Liver (tissue), 3 donors: Measurements from ENCODE around the gene MAGEA12.
"Not testable (repeated sequence)": the region's sequence is repeated elsewhere in the genome, so short reads cannot be mapped to it uniquely, and the experiment has no call there.

Experiments
- CTCF ChIP-seq: fragments of 150-350 bp; IDR thresholded peaks from 2 replicates; pipeline ENCODE4 v1.5.1; 2017; ENCODE audit warnings: improper control_type of control experiment, low read depth, low read length; ENCODE audit not compliant: missing input control
- MAX ChIP-seq: IDR thresholded peaks from 2 replicates; pipeline ENCODE4 v1.6.1; 2016; ENCODE audit warnings: antibody characterized with exemption
- RXRA ChIP-seq, 2 donors: IDR thresholded peaks; 2 replicates each; pipeline ENCODE4 v1.6.1; 2017 to 2018; ENCODE audit warnings: antibody characterized with exemption in 2 of 2, mild to moderate bottlenecking in 1 of 2
- donor health status: healthy.
- donor health status: healthy.

DNA sequence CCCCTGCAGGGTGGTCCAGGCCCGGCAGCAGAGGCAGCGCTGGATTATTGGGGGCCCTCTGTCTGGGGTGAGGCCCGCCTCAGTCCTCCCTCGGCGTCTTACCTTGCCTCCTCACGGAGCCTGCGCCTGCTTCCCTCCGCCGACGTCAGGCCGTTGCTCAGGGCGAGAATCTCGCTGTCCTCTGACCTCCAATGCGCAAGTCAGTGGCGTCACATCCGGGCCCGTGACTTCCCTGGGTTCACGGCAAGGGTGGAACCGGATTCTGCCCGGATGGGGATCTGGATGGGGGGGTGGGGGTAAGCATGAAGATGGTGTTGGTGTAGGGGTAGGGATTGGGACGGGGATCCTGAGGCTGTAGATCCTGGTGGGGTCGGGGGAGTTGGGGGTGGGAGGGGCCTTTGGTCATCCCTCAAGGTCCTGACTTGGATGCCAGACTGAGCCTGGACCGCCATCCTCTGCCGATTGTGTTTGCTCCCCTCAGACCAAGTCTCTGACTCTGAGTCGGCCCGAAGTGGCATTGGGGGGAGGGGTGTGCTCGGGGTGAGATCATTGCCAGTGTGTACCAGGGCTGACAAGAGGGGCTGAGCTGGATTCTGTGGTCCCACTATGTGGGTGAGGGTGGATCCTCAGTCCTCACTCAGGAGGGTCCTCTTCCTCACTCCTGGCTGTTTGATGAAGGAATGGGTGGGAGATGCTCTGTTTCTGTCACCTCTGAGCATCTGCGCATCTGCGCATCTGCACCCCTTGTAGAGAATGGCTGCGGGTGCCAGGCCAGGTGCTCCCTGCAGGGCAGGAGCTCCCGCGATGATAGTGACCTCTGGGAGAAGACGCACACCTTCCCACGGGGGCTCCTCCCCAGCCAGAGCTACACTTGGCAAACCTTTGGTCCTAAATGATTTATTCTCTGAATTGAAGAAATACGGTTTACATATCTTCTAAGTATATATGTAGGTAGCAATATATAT lies 20.4 kb downstream of the MAGEA12 start, which contains the start of gene MAGEA2:
- TF ChIP-seq RXRA (IDR thresholded peaks at IDR 0.05); CTCF; MAX: not testable (repeated sequence)
